Glomerular endothelial cell (primary cell): Measurements from ENCODE around the gene PPP2R5B. TPM values are rescaled to one million over a fixed set of nuclear protein-coding genes. Genes with fewer than 3 reads are reported as not detected.

Experiments
- DNase-seq: peaks from one replicate; pipeline ENCODE4 v3.0.0-alpha.2; 2011; ENCODE audit warnings: low read depth, low spot score; ENCODE audit errors: extremely low read depth
- total RNA-seq: library from RNA; depleted of rRNA; stranded (reverse); fragments of >200 nt; gene quantifications from 2 replicates; pipeline ENCODE4 v1.2.3, GENCODE V29; 2015

The PPP2R5B gene
- total RNA-seq, 1 donor from 2014 or later: 47.9 TPM

DNA sequence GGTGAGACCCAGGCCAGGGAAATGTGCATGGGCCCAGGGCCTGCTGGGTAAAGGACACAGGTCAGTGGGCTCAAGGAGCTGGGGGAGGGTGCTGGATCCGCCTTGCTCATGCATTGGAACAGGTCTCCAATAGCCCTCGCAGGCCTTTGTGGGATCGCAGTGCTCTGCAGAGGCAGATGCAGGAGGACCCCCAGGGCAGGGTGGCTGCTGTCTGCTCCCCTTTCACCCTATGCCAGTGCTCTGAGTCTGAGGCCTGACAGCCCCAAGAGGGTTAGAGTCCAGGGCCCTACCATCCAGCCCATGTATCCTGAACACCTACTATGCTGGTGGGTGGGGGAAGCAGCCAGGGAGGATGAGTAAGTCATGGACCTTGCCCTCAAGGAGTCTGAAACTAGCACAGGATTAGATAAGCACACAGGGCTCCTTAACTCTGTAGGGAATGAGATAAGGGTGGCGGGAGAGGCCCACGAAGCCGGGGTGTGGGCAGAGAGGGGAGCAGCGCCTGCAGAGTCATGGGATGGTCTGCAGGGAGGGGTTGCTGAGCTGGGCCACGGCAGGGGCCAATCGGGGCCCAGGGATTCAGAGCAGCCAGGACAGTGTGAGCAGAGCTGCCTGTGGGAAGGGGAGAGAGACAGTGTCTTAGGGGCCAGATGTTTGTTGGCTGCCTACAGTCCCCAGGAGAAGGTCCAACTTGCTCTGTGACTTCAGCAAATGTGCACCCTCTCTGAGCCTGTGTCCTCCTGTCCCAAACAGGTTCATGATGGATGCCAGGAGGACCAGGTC lies 35.6 kb upstream of the PPP2R5B start:
- DNase-seq: no peak

DNA sequence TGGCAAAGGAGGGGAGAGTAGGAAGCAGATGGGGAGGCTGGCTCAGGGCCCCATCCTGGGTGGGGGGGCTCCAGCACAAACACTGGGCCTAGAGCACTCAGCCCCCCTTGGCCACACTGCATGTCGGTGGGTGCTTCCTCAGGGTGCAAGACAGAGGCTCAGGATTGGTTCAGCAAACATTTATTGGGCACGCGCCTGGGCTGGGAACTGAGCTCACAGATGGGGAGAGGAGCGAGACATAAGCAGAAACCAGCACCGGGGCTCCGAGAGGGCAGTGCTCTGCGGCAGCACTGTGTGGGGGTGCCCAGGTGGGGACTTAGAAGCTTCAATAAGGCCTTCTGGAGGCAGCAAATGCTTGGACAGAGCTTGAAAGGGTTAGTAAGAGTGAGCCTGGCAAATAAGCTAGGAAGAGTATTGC lies 34.0 kb upstream of the PPP2R5B start:
- no peak for DNase-seq

DNA sequence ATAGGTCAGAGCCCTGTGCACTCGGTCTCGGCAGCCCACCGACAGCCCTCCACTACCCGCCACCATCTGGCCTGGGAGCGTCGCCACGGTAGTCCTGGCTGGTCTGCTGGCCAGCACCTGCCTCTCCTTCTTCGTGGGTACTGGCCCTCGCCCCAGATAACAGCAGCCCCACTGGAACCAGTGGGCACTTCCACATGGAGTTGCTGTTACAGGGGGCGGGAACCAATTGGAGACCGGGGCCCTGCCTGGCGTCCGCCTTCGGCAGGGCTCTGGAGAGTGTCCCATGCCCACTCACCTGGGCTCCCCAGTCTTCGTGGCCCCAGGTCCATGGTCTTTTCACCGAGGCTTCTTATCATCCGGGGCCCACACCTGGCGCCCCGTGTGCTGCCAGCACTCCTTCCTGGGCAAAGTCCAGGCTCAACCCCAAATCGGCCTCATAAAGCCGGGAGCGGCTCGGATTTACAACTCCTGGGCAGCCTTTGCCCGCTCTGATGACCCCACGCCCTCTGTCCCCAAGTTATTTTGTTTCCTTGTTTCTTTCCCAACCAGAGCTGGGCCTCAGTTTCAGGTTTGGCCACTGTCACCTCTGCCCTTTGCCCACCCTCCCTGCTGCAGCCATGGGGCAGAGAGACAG lies 33.2 kb upstream of the PPP2R5B start:
- no peak for DNase-seq

DNA sequence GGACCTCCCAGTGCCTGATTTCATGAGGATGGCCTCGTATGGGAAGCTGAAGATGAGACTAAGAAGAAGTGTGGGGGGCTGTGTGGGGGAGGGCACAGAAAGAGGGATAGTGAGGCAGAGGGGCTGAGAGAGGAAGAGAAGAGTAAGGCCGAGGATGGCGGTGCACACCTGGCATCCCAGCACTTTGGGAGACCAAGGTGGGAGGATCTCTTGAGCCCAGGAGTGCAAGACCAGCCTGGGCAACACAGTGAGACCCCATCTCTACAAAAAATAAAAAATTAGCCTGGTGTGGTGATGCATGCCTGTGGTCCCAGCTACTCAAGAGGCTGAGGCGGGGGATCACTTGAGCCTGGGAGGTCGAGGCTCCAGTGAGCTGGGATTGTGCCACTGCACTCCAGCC lies 32.6 kb upstream of the PPP2R5B start:
- no peak for DNase-seq

DNA sequence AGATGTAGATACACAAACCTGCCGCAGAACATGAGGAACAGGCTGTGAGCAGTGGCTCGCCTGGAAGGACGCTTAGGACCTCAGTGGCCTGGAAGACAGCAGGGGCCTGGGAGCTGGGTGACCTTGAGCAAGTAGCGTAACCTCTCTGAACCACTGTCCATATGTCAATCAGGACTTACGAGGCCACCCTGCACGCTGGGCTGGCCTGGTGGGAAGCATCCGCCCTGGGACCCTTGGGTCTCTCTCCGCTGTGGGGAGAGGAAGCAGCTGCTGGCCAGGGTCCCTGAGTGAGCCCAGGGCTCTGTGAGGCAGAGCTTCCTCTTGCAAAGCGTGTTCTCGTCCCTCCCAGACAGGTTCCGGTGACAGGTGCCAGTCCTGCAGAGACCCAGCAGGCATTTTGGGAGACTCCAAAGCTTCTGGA lies 32.1 kb upstream of the PPP2R5B start:
- DNase-seq: no peak

DNA sequence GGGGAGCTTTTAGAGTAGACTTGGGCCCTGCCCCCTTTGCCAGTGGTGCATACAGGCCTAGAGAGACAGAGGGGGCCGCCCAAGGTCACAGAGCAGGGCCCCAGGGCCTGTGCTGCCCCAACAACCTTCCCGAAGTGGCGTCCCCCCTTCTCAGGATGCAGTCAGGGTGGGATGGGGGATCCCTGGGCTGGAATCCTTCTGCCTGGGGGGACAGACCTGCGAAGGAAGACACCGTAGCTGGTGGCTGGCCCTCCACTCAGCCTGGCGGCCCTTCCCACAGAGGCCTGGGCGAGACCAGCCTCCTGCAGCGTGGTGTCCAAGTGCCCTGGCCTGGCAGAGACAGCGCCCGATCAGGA lies 31.7 kb upstream of the PPP2R5B start:
- no peak for DNase-seq

DNA sequence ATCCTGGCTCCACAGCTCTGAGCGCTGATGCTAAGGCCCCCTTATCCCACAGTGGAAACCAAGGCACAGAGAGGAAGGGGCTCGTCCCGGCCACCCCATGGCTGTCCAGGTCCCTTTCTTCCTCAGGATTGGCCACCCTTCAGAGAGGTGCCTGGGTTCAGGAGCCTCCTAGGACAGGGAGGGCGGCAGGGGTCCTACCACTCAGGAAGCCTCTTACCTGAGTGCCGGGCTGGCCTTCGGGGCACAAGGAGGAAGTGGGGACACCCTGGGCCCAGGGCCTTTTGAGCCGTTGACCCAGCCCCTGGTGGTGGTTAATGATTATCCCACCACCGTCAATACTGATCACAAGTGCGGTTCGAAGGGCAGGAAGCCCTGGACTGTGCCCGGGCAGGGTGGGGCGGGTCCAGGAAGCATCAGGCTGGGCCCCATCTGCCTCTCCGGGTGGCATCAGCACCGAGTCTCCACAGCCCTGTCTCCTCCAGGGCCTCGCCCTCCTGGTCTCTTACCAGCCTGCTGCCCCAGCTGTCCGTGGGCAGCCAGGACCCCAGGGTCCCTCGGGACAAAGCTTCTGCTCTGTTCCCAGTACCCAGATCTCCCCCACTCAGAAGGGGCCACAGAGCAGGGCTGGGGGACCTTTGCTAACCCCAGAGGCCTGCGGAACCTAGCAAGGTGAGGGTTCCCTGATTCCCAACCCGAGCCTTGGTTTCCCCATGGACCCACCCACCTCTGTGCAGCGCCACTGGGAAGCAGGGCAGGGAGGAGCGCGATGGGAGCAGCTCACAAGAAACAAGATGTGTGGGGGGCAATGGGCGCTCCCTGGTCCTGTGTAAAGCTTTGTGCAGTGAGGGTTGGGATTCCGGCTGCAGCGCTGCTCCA lies 31.1 kb upstream of the PPP2R5B start:
- no peak for DNase-seq

- no peak for DNase-seq
These were observed 30.2 kb upstream of the PPP2R5B start for GRCh38 chr11:64894070-64894811.

DNA sequence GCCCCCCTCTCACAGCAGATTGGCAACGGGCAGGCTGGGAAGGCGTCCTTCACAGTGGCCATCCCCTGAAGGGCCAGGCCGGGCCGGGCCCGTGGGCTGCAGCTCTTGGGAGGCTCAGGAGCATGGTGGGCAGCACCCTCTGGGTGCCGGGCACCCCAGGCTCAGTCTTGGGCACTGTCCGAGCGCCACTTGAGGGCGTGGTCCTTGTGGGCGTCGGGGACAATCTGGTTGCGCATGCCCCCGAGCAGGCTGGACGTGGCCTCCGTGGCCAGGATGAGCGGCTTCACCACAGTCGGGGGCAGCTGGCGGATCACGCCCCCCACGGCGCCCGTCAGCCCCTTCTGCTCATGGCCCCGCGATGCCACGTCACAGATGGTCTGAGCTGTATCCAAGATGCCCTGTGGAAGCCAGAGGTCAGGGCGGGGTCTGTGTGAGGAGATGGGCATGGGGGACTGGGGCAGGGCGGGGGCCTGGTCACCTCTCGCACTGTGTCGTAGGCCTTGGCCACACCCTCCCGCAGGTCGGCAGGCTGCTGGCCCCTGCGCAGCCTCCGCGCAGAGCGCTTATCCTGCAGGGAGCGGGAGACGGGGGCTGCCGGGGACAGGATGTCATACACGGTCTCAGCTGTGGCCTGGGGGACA lies 29.6 kb upstream of the PPP2R5B start:
- DNase-seq: no peak

GRCh38 chr11:64896448-64897022 lies 28.0 kb upstream of the PPP2R5B start:
- DNase-seq: no peak

DNA sequence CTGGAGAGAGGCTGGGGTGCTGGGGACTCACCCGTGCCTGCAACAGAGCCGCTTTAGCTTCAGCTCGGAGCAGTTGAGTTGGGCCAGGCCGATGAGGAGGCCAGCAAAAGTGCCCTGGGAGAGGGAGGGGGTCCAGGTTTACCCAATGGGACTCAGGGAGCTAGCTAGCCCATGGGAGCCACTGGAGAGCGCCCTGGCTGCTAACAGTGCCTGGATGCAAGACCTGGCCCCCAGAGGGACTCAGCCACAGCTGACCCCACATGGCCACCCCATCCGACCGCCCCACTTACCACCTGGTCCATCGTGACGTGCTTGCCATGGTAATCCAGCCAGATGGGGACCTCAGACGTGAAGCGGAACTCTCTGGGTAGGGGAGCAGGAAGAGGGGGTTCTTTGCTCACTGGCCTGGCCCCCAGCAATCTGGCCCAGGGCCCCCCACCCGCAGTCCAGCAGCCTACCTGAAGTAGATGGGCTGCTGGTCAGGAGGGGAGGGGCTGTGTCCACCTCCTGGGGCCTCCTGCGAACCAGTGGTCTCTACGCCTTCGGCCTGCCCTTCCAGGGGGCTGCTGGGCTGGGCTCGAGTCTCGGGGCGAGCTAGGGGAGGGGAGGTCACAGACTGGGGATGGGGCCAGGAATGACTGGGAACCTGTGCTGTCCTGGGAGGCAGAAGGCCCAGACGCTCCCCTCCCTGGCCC lies 27.0 kb upstream of the PPP2R5B start:
- DNase-seq: no peak

GRCh38 chr11:64898076-64898445 lies 26.4 kb upstream of the PPP2R5B start:
- no peak for DNase-seq

DNA sequence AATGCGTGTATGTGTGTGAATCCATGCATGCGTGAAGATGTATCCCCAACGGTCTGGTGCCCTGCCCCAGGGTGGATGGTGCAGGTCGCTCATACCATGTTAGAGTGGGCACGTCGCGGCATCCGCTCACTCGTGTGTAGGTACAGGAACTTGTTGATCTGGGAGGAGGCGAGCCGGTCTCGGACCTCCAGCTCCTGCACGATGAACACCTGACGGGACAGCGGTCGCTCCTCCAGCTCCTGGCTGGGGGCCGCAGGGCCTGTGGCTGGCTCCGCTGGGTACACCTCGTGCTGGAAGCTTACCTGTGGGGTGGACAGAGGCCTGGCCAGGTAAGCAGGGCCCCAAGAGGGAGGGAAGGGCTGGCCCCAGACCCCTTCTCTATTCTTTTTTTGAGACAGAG lies 25.9 kb upstream of the PPP2R5B start:
- DNase-seq: no peak

- DNase-seq: no peak
These were observed 24.2 kb upstream of the PPP2R5B start for GRCh38 chr11:64900263-64900678.

GRCh38 chr11:64900774-64901173 lies 23.7 kb upstream of the PPP2R5B start:
- DNase-seq: no peak

DNA sequence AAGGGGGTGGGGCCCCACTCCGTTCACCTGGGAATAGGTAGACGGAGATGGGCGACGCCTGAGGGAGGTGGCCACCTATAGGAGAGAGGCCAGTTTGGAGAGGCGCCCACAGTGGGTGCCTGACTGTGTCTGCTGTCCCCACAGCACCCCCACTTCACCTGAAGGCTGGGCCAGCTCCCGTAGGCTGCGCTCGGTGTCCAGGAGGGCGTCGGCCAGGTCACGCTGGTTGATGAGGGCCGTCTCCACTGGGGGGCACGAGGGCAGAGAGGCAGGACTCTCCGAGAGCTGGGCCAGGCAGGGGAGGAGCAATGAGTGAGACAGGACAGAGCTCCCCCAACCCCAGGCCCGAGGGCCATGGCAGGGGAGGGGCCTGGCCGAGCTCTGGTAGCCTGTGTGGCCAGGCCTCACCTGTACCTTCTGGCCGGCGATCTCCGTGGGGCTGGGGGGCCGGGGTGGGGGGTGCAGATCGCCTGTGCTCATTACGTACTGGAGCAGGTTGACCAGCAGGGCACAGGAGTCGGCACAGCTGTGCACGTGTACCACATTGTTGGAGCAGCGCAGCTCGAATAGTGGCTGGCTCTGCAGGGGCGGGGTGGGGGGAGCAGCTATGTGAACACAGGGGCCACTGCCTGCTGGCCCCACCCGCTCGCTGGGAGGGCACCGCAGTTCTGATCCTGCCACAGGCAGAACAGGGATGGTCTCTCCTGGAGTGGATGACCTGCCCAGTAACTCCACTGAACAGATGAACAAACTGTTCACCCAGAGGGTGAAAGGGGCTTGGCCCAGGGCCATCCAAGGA lies 22.2 kb upstream of the PPP2R5B start:
- DNase-seq: no peak

GRCh38 chr11:64903291-64903833 lies 21.1 kb upstream of the PPP2R5B start:
- no peak for DNase-seq

- DNase-seq: no peak
These were observed 18.8 kb upstream of the PPP2R5B start for GRCh38 chr11:64905516-64906313.
